HepG2 (cell line): Measurements from ENCODE around the gene NOL4L. TPM values are rescaled to one million over a fixed set of nuclear protein-coding genes. Genes with fewer than 3 reads are reported as not detected.

Experiments used
- ARNTL ChIP-seq: sonication (generic); formaldehyde crosslinking; IDR thresholded peaks from 2 replicates; pipeline ENCODE4 v1.4.0; 2020; ENCODE audit warnings: mild to moderate bottlenecking, missing genetic modification reagents
- ERF ChIP-seq: IDR thresholded peaks from 2 replicates; pipeline ENCODE4 v1.6.1; 2018; ENCODE audit warnings: missing biosample characterization, missing genetic modification reagents
- KLF6 ChIP-seq: IDR thresholded peaks from 2 replicates; pipeline ENCODE4 v1.8.0; 2016; ENCODE audit warnings: missing biosample characterization, missing genetic modification reagents
- RBM39 ChIP-seq: fragments of 200-400 bp; formaldehyde crosslinking; IDR thresholded peaks from one replicate; pipeline ENCODE4 v1.6.1; 2018; ENCODE audit warnings: antibody characterized with exemption, mild to moderate bottlenecking, low read depth, low read length; ENCODE audit not compliant: poor library complexity, severe bottlenecking
- SRSF9 ChIP-seq: fragments of 200-400 bp; formaldehyde crosslinking; IDR thresholded peaks from 2 replicates; pipeline ENCODE4 v1.6.1; 2018; ENCODE audit warnings: borderline replicate concordance, mild to moderate bottlenecking, low read depth, low read length; ENCODE audit not compliant: insufficient read depth, poor library complexity, severe bottlenecking
- SRY ChIP-seq: sonication (generic); formaldehyde crosslinking; IDR thresholded peaks from 2 replicates; pipeline ENCODE4 v1.8.0; 2022; ENCODE audit warnings: mild to moderate bottlenecking, missing genetic modification reagents
- STAT5B ChIP-seq: sonication (generic); formaldehyde crosslinking; IDR thresholded peaks from 2 replicates; pipeline ENCODE4 v1.4.0; 2020; ENCODE audit warnings: missing genetic modification reagents
- ZFP36L2 ChIP-seq: sonication (generic); formaldehyde crosslinking; IDR thresholded peaks from 2 replicates; pipeline ENCODE4 v1.4.0; 2020; ENCODE audit warnings: missing genetic modification reagents
- polyA plus RNA-seq, 8 experiments: library from polyadenylated mRNA; depleted of rRNA in 3 of 8; stranded (reverse) in 7 of 8; unstranded in 1 of 8; fragments of >200 nt; fragmentation: Illumina TruSeq in 4 of 8; extraction: Trizol in 4 of 8; gene quantifications; 2 replicates each; pipeline versions ENCODE4 v1.2.1 to v1.2.3, GENCODE V29; 2011 to 2016; ENCODE audit warnings: low read depth in 4 of 8, missing spikeins in 1 of 8, mixed read lengths in 1 of 8; ENCODE audit not compliant: insufficient read depth in 1 of 8
- total RNA-seq, 5 experiments: library from RNA; depleted of rRNA; stranded (reverse); fragments of >200 nt; fragmentation: Illumina TruSeq; extraction: Trizol; gene quantifications; 2 replicates each; pipeline ENCODE4 v1.2.3, GENCODE V29; 2016; ENCODE audit warnings: low read depth in 1 of 5
- TF ChIP-seq, protein P1 (sequence below): sonication (generic); formaldehyde crosslinking; IDR thresholded peaks from 2 replicates; pipeline ENCODE4 v1.4.0; 2020; ENCODE audit warnings: missing genetic modification reagents, borderline replicate concordance
- TF ChIP-seq, protein P2 (sequence below), 2 experiments: sonication (generic) in 1 of 2; formaldehyde crosslinking in 1 of 2; IDR thresholded peaks; 2 replicates each; pipeline versions ENCODE4 v1.6.1 to v1.9.0; 2014 to 2022; ENCODE audit warnings: antibody characterized with exemption in 1 of 2, borderline replicate concordance in 1 of 2, inconsistent platforms in 1 of 2, low read depth in 1 of 2, missing genetic modification reagents in 1 of 2
- TF ChIP-seq, protein P3 (sequence below): sonication (generic); formaldehyde crosslinking; IDR thresholded peaks from 2 replicates; pipeline ENCODE4 v1.4.0; 2020; ENCODE audit warnings: missing genetic modification reagents; ENCODE audit errors: not compliant biosample characterization
- TF ChIP-seq, protein P4 (sequence below): sonication (generic); formaldehyde crosslinking; IDR thresholded peaks from 2 replicates; pipeline ENCODE4 v1.4.0; 2020; ENCODE audit warnings: mild to moderate bottlenecking, low read depth, missing genetic modification reagents
- TF ChIP-seq, protein P5 (sequence below): sonication (generic); formaldehyde crosslinking; IDR thresholded peaks from 2 replicates; pipeline ENCODE4 v1.4.0; 2020; ENCODE audit warnings: missing genetic modification reagents

The NOL4L gene
- total and polyA plus RNA-seq, 2 of the 13 experiments (the other 11 are each of a cell fraction or from before 2014, with no cell fraction given): 16.6 to 35.4 TPM

DNA sequence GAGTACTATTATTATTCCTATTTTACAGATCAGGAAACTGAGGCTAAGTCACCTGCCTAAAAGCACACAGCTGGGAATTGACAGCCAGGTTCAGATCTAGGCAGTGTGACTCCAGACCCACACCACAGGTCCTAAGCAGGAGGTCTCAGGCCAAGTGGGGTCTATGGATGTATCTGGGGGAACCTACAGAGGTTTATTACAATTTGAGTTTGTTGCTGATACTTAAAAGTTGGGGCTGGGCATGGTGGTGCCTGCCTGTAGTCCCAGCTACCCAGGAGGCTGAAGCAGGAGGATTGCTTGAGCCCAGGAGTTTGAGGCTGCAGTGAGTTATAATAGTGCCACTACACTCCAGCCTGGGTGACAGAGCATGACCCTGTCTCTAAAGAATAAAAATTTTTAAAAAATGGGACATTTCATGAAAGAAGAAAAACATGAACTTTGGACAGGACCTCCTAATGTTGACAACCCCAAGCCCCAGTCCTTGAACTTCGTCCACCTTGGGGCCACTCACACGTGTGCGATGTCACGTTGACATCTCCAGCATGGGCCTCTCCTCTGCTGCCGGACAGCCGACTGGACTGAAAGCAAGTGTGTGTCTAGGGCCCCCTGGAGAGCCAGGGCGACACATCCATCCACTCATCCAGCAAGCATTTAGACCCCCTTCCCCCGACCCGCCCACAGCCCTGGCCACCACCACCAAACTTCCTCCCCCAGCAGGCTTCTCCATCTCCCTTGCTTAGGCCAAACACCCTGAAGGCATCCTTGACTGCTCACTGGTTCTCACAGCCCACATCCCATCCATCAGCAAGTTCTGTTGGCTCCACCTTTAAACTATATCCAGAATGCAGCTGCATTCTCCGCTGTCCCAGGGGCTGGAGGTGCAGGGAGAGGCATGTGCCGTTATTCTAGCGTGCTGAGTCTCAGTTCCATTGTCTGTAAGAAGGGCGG lies 40.0 kb downstream of the NOL4L start (continued):
- TF ChIP-seq, protein P1, sequence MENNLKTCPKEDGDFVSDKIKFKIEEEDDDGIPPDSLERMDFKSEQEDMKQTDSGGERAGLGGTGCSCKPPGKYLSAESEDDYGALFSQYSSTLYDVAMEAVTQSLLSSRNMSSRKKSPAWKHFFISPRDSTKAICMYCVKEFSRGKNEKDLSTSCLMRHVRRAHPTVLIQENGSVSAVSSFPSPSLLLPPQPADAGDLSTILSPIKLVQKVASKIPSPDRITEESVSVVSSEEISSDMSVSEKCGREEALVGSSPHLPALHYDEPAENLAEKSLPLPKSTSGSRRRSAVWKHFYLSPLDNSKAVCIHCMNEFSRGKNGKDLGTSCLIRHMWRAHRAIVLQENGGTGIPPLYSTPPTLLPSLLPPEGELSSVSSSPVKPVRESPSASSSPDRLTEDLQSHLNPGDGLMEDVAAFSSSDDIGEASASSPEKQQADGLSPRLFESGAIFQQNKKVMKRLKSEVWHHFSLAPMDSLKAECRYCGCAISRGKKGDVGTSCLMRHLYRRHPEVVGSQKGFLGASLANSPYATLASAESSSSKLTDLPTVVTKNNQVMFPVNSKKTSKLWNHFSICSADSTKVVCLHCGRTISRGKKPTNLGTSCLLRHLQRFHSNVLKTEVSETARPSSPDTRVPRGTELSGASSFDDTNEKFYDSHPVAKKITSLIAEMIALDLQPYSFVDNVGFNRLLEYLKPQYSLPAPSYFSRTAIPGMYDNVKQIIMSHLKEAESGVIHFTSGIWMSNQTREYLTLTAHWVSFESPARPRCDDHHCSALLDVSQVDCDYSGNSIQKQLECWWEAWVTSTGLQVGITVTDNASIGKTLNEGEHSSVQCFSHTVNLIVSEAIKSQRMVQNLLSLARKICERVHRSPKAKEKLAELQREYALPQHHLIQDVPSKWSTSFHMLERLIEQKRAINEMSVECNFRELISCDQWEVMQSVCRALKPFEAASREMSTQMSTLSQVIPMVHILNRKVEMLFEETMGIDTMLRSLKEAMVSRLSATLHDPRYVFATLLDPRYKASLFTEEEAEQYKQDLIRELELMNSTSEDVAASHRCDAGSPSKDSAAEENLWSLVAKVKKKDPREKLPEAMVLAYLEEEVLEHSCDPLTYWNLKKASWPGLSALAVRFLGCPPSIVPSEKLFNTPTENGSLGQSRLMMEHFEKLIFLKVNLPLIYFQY (CRISPR knock-in tag): peak; percentile 93; the same call in 1 of the 2 replicates
- TF ChIP-seq, protein P2, sequence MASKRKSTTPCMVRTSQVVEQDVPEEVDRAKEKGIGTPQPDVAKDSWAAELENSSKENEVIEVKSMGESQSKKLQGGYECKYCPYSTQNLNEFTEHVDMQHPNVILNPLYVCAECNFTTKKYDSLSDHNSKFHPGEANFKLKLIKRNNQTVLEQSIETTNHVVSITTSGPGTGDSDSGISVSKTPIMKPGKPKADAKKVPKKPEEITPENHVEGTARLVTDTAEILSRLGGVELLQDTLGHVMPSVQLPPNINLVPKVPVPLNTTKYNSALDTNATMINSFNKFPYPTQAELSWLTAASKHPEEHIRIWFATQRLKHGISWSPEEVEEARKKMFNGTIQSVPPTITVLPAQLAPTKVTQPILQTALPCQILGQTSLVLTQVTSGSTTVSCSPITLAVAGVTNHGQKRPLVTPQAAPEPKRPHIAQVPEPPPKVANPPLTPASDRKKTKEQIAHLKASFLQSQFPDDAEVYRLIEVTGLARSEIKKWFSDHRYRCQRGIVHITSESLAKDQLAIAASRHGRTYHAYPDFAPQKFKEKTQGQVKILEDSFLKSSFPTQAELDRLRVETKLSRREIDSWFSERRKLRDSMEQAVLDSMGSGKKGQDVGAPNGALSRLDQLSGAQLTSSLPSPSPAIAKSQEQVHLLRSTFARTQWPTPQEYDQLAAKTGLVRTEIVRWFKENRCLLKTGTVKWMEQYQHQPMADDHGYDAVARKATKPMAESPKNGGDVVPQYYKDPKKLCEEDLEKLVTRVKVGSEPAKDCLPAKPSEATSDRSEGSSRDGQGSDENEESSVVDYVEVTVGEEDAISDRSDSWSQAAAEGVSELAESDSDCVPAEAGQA (IDR thresholded peaks at IDR 0.05; ENCODE audit: low read depth): peak; percentile 69
- TF ChIP-seq, protein P2 (CRISPR knock-in tag; IDR thresholded peaks at IDR 0.05; ENCODE audit: borderline replicate concordance): no peak
- TF ChIP-seq RBM39: no peak
- TF ChIP-seq STAT5B (CRISPR knock-in tag): peak; percentile 62; the same call in 1 of the 2 replicates
- TF ChIP-seq, protein P3, sequence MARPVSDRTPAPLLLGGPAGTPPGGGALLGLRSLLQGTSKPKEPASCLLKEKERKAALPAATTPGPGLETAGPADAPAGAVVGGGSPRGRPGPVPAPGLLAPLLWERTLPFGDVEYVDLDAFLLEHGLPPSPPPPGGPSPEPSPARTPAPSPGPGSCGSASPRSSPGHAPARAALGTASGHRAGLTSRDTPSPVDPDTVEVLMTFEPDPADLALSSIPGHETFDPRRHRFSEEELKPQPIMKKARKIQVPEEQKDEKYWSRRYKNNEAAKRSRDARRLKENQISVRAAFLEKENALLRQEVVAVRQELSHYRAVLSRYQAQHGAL (CRISPR knock-in tag): no peak
- no peak for TF ChIP-seq ZFP36L2
- TF ChIP-seq, protein P4, sequence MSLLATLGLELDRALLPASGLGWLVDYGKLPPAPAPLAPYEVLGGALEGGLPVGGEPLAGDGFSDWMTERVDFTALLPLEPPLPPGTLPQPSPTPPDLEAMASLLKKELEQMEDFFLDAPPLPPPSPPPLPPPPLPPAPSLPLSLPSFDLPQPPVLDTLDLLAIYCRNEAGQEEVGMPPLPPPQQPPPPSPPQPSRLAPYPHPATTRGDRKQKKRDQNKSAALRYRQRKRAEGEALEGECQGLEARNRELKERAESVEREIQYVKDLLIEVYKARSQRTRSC (CRISPR knock-in tag): peak; percentile 77; the same call in 1 of the 2 replicates
- peak; percentile 100 for TF ChIP-seq ERF (CRISPR knock-in tag)
- TF ChIP-seq KLF6 (CRISPR knock-in tag): peak; percentile 61; the same call in 1 of the 2 replicates
- peak; percentile 68; the same call in 1 of the 2 replicates for TF ChIP-seq SRY (CRISPR knock-in tag)
- TF ChIP-seq SRSF9: no peak
- TF ChIP-seq, protein P5, sequence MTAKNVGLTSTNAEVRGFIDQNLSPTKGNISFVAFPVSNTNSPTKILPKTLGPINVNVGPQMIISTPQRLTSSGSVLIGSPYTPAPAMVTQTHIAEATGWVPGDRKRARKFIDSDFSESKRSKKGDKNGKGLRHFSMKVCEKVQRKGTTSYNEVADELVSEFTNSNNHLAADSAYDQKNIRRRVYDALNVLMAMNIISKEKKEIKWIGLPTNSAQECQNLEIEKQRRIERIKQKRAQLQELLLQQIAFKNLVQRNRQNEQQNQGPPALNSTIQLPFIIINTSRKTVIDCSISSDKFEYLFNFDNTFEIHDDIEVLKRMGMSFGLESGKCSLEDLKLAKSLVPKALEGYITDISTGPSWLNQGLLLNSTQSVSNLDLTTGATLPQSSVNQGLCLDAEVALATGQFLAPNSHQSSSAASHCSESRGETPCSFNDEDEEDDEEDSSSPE (CRISPR knock-in tag): peak; percentile 85
- TF ChIP-seq ARNTL (CRISPR knock-in tag): peak; percentile 100
